SK-N-SH treated with all-trans-retinoic acid at 6 μM for 48 hours (cell line): Measurements from ENCODE around the gene CCM2.

Source experiments
- ARNTL ChIP-seq: fragments of 450-650 bp; formaldehyde crosslinking; IDR thresholded peaks from 2 replicates; pipeline ENCODE4 v1.5.0; 2020; ENCODE audit warnings: low read depth, mild to moderate bottlenecking, moderate library complexity, borderline replicate concordance
- ESRRG ChIP-seq: fragments of 250-450 bp; sonication (Bioruptor Pico); IDR thresholded peaks from 2 replicates; pipeline ENCODE4 v1.6.1; 2021; ENCODE audit warnings: mild to moderate bottlenecking
- OSR1 ChIP-seq: fragments of 250-450 bp; sonication (Bioruptor Pico); IDR thresholded peaks from 2 replicates; pipeline ENCODE4 v1.8.0; 2022; ENCODE audit warnings: moderate library complexity, mild to moderate bottlenecking, inconsistent platforms
- PATZ1 ChIP-seq: fragments of 250-450 bp; sonication (Bioruptor Pico); IDR thresholded peaks from 2 replicates; pipeline ENCODE4 v1.8.0; 2020; ENCODE audit warnings: mild to moderate bottlenecking, moderate library complexity, borderline replicate concordance
- PPARA ChIP-seq: fragments of 250-450 bp; sonication (Bioruptor Pico); IDR thresholded peaks from 2 replicates; pipeline ENCODE4 v1.5.0; 2020; ENCODE audit warnings: mild to moderate bottlenecking, borderline replicate concordance
- RARB ChIP-seq: fragments of 250-450 bp; sonication (Bioruptor Pico); IDR thresholded peaks from 2 replicates; pipeline ENCODE4 v1.8.0; 2021; ENCODE audit warnings: mild to moderate bottlenecking, moderate library complexity
- TOX ChIP-seq: fragments of 250-450 bp; sonication (Bioruptor Pico); IDR thresholded peaks from 2 replicates; pipeline ENCODE4 v1.8.0; 2021; ENCODE audit warnings: mild to moderate bottlenecking, moderate library complexity, borderline replicate concordance
- ZFP3 ChIP-seq: fragments of 250-450 bp; sonication (Bioruptor Pico); IDR thresholded peaks from 2 replicates; pipeline ENCODE4 v1.5.0; 2020; ENCODE audit warnings: mild to moderate bottlenecking, moderate library complexity
- ZNF565 ChIP-seq: fragments of 450-650 bp; formaldehyde crosslinking; conservative IDR thresholded peaks from 2 replicates; pipeline ENCODE4 v1.5.0; 2020; ENCODE audit warnings: low read depth, mild to moderate bottlenecking, moderate library complexity
- ZNF70 ChIP-seq: fragments of 450-650 bp; formaldehyde crosslinking; IDR thresholded peaks from 2 replicates; pipeline ENCODE4 v1.5.0; 2020; ENCODE audit warnings: mild to moderate bottlenecking, moderate library complexity

- TF ChIP-seq PATZ1 (no peak), ARNTL (no peak), ZNF565 (CRISPR knock-in tag) (no peak), TOX (no peak), ZNF70 (CRISPR knock-in tag) (no peak), RARB (no peak), PPARA (CRISPR knock-in tag) (no peak), OSR1 (CRISPR knock-in tag) (no peak), ESRRG (CRISPR knock-in tag) (no peak), ZFP3 (no peak)
Measured at GRCh38 chr7:44989132-44989531, 10.9 kb upstream of the CCM2 start.
